Activated naive CD4-positive, alpha-beta T cell treated with Interleukin-2 at 50 U/mL for 16 hours (primary cell): ENCODE data around the gene TBATA.
"Not testable (repeated sequence)": the region's sequence is repeated elsewhere in the genome, so short reads cannot be mapped to it uniquely, and the experiment has no call there.

Experiments used
- DNase-seq: peaks from one replicate; pipeline ENCODE4 v3.0.0-alpha.2; 2020

The TBATA gene

GRCh38 chr10:70777063-70777875, 7.9 kb downstream of the TBATA start:
- DNase-seq: no peak

- DNase-seq: no peak
These were observed 8.6 kb downstream of the TBATA start for GRCh38 chr10:70776455-70777005.

GRCh38 chr10:70775679-70776454, 9.3 kb downstream of the TBATA start:
- DNase-seq: no peak

- no peak for DNase-seq
These were observed 10.1 kb downstream of the TBATA start for GRCh38 chr10:70774810-70775678.

GRCh38 chr10:70773965-70774809, 11.0 kb downstream of the TBATA start:
- no peak for DNase-seq

- no peak for DNase-seq
These were observed 11.7 kb downstream of the TBATA start for GRCh38 chr10:70773461-70773860.

GRCh38 chr10:70772627-70773026, 12.6 kb downstream of the TBATA start:
- no peak for DNase-seq

- no peak for DNase-seq
These were observed 13.6 kb downstream of the TBATA start for GRCh38 chr10:70771311-70772194.

- not testable (repeated sequence) for DNase-seq
These were observed 14.7 kb downstream of the TBATA start for GRCh38 chr10:70770516-70770915.

- no peak for DNase-seq
These were observed 15.2 kb downstream of the TBATA start for GRCh38 chr10:70770001-70770400.

GRCh38 chr10:70769121-70769520, 16.1 kb downstream of the TBATA start:
- DNase-seq: no peak

GRCh38 chr10:70768026-70768685, 17.0 kb downstream of the TBATA start:
- DNase-seq: not testable (repeated sequence)

- DNase-seq: no peak
These were observed 19.2 kb downstream of the TBATA start for GRCh38 chr10:70765794-70766594.

- no peak for DNase-seq
These were observed 21.6 kb downstream of the TBATA start for GRCh38 chr10:70763567-70763966.

GRCh38 chr10:70762441-70763175, 22.6 kb downstream of the TBATA start:
- DNase-seq: no peak

- no peak for DNase-seq
These were observed 23.3 kb downstream of the TBATA start for GRCh38 chr10:70761727-70762350.

GRCh38 chr10:70761031-70761601, 24.1 kb downstream of the TBATA start:
- DNase-seq: no peak
